HepG2 (cell line): ENCODE data around the gene TEX51. TPM values are rescaled to one million over a fixed set of nuclear protein-coding genes. Genes with fewer than 3 reads are reported as not detected.

Source experiments
- ATAC-seq: fragments of 200-7000 bp; cut with Tn5 transposase; 3 replicates; pipeline ENCODE4 v1.9.1; 2020; ENCODE audit warnings: mild to moderate bottlenecking, moderate library complexity
- BruUV-seq: library from RNA; stranded (reverse); fragments of 400-500 nt; replicated peaks from 2 replicates; lab custom pipeline; 2021; lab: Mats Ljungman, UMichigan
- CTCF ChIA-PET: fragments of 300-600 bp; formaldehyde crosslinking; extraction: SDS; loops from one replicate; lab custom pipeline; 2021; ENCODE audit warnings: low total read pairs, inconsistent platforms, low intra/inter-chr PET ratio; lab: Yijun Ruan, JAX
- POLR2A ChIA-PET: fragments of 350-600 bp; sonication (Branson Sonifier 250); formaldehyde crosslinking; loops from one replicate; lab custom pipeline; 2020; ENCODE audit warnings: antibody characterized with exemption, inconsistent platforms; lab: Yijun Ruan, JAX
- DNase-seq: peaks from one replicate; pipeline ENCODE4 v3.0.0-alpha.2; 2015; ENCODE audit warnings: low spot score
- FAIRE-seq: peaks from 3 replicates; lab custom pipeline; 2011; peaks lifted over from hg19 to GRCh38; lab: Jason Lieb, UNC
- H2AFZ ChIP-seq: one replicate; pipeline ENCODE4 v1.6.1; 2011; ENCODE audit warnings: low read length, inconsistent platforms
- H3K27ac ChIP-seq: fragments of 300-600 bp; 3 replicates; pipeline ENCODE4 v1.8.0; 2011; ENCODE audit warnings: mixed run types, mild to moderate bottlenecking, mixed read lengths, low read length, inconsistent platforms; ENCODE audit not compliant: insufficient read depth; ENCODE audit errors: extremely low read length
- H3K27me3 ChIP-seq, 2 experiments: fragments of 200-600 bp in 1 of 2; 2 replicates in 1 of 2; 3 replicates in 1 of 2; pipeline versions ENCODE4 v1.6.0 to v1.8.0; 2011; ENCODE audit warnings: low read length in 2 of 2, mild to moderate bottlenecking in 2 of 2, moderate library complexity in 2 of 2, inconsistent platforms in 1 of 2; ENCODE audit not compliant: insufficient read depth in 2 of 2, control insufficient read depth in 1 of 2
- H3K36me3 ChIP-seq, 2 experiments: fragments of 200-600 bp in 1 of 2; replicated peaks in 1 of 2; 2 replicates in 1 of 2; 3 replicates in 1 of 2; pipeline versions ENCODE4 v1.5.1 to v1.8.0; 2011; ENCODE audit warnings: low read length in 2 of 2, inconsistent platforms in 1 of 2; ENCODE audit not compliant: insufficient read depth in 2 of 2, control insufficient read depth in 1 of 2
- H3K4me1 ChIP-seq: 2 replicates; pipeline ENCODE4 v1.5.1; 2012; ENCODE audit warnings: low read length, inconsistent platforms; ENCODE audit not compliant: insufficient read depth
- H3K4me2 ChIP-seq: 2 replicates; pipeline ENCODE4 v1.6.0; 2011; ENCODE audit warnings: low read depth, low read length, inconsistent platforms
- H3K4me3 ChIP-seq, 3 experiments: fragments of 200-600 bp in 1 of 3; sonication (generic), shearing (Covaris generic) in 1 of 3; replicated peaks in 1 of 3; 2 replicates each; pipeline ENCODE4 v1.5.1; 2011 to 2016; ENCODE audit warnings: low read length in 3 of 3, inconsistent platforms in 2 of 3, low read depth in 2 of 3, mild to moderate bottlenecking in 2 of 3, control low read depth in 1 of 3, mixed read lengths in 1 of 3; ENCODE audit not compliant: insufficient read depth in 1 of 3
- H3K79me2 ChIP-seq: one replicate; pipeline ENCODE4 v1.6.1; 2011; ENCODE audit warnings: low read length, inconsistent platforms; ENCODE audit not compliant: insufficient read depth
- H3K9ac ChIP-seq: 2 replicates; pipeline ENCODE4 v1.6.0; 2011; ENCODE audit warnings: mild to moderate bottlenecking, low read depth, low read length, inconsistent platforms; ENCODE audit not compliant: insufficient read depth
- H3K9me3 ChIP-seq: 2 replicates; pipeline ENCODE4 v1.5.1; 2012; ENCODE audit warnings: mild to moderate bottlenecking, low read length
- H4K20me1 ChIP-seq: 2 replicates; pipeline ENCODE4 v1.6.0; 2011; ENCODE audit warnings: inconsistent platforms, mild to moderate bottlenecking, low read length, moderate library complexity; ENCODE audit not compliant: insufficient read depth
- KLF13 ChIP-seq: sonication (generic); formaldehyde crosslinking; IDR thresholded peaks from 2 replicates; pipeline ENCODE4 v1.4.0; 2020; ENCODE audit warnings: mild to moderate bottlenecking, missing genetic modification reagents
- MXI1 ChIP-seq: IDR thresholded peaks from 3 replicates; pipeline ENCODE4 v1.6.1; 2012; ENCODE audit warnings: low read depth, low read length, inconsistent platforms, borderline replicate concordance
- PHF21A ChIP-seq: sonication (generic); formaldehyde crosslinking; IDR thresholded peaks from 2 replicates; pipeline ENCODE4 v1.5.0; 2020; ENCODE audit warnings: mild to moderate bottlenecking, missing genetic modification reagents
- REPIN1 ChIP-seq: sonication (generic); formaldehyde crosslinking; IDR thresholded peaks from 2 replicates; pipeline ENCODE4 v1.8.0; 2022; ENCODE audit warnings: missing genetic modification reagents, low read depth, mild to moderate bottlenecking, borderline replicate concordance
- RXRB ChIP-seq: IDR thresholded peaks from 2 replicates; pipeline ENCODE4 v1.6.1; 2016; ENCODE audit warnings: borderline replicate concordance, missing genetic modification reagents, missing compliant biosample characterization
- ZNF136 ChIP-seq: sonication (generic); formaldehyde crosslinking; IDR thresholded peaks from 2 replicates; pipeline ENCODE4 v1.8.1; 2022; ENCODE audit warnings: low read depth, mild to moderate bottlenecking, moderate library complexity, missing genetic modification reagents
- WGBS: methylation state at CpG from one replicate; pipeline ENCODE4 v1.1.6; 2017; ENCODE audit warnings: low lambda C conversion rate; 5-methylcytosine and 5-hydroxymethylcytosine counted together
- in situ Hi-C: cut with HindIII; loops from 2 replicates; pipeline ENCODE4 v1.10.0; 2017; ENCODE audit warnings: low pct_unique_long_range_greater_than_20kb; ENCODE audit not compliant: extremely low pct_ligation_motif_present
- intact Hi-C: fragments of 100-400 bp; cut with micrococcal nuclease; formaldehyde crosslinking; loops from one replicate; pipeline ENCODE4 v1.10.0; 2022; ENCODE audit not compliant: unreplicated experiment
- polyA plus RNA-seq, 8 experiments: library from polyadenylated mRNA; depleted of rRNA in 3 of 8; stranded (reverse) in 7 of 8; unstranded in 1 of 8; fragments of >200 nt; fragmentation: Illumina TruSeq in 4 of 8; extraction: Trizol in 4 of 8; gene quantifications; 2 replicates each; pipeline versions ENCODE4 v1.2.1 to v1.2.3, GENCODE V29; 2011 to 2016; ENCODE audit warnings: low read depth in 4 of 8, missing spikeins in 1 of 8, mixed read lengths in 1 of 8; ENCODE audit not compliant: insufficient read depth in 1 of 8
- total RNA-seq, 5 experiments: library from RNA; depleted of rRNA; stranded (reverse); fragments of >200 nt; fragmentation: Illumina TruSeq; extraction: Trizol; gene quantifications; 2 replicates each; pipeline ENCODE4 v1.2.3, GENCODE V29; 2016; ENCODE audit warnings: low read depth in 1 of 5
- TF ChIP-seq, protein P1 (sequence below): sonication (generic); formaldehyde crosslinking; IDR thresholded peaks from 2 replicates; pipeline ENCODE4 v1.4.0; 2020; ENCODE audit warnings: mild to moderate bottlenecking, missing genetic modification reagents
- TF ChIP-seq, protein P2 (sequence below): sonication (generic); formaldehyde crosslinking; conservative IDR thresholded peaks from 2 replicates; pipeline ENCODE4 v1.4.0; 2020; ENCODE audit warnings: missing genetic modification reagents

Gene TEX51
- total and polyA plus RNA-seq, 2 of the 13 experiments (the other 11 are each of a cell fraction or from before 2014, with no cell fraction given), result not detected

DNA sequence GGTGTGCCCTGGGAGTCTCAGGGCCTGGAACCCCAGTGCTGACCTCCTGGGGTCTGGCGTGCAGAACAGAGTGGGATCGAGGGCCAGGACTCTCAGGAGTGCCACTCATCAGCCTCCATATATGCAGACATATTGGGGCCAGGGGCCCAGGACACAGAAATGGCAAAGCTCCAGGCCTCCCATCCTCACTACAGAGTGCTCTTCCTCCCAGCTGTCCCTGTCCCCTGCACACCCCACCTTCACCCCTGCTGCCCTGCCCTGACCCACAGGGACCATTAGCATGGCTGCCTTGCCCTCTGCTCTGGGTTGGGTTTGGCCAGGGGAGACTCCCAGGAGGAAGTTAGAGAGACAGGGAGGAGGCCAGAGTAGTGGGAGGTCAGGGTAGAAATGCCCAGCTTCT is 2.8 kb downstream of the TEX51 start:
- Histone ChIP-seq H3K9me3 (no peaks in the 10 kb centered on the region), H3K9ac (no peak overlapping the region), H3K79me2 (no peaks in the 10 kb centered on the region), H4K20me1 (no peaks in the 10 kb centered on the region), H3K36me3 (no peaks in the 10 kb centered on the region), H3K4me3 (no peak overlapping the region), H2AFZ (no peak overlapping the region), H3K27me3 (peaks cover 0 to 2% of the 10 kb centered on the region in 2 experiments; a peak in 1 of 5 replicates), H3K27ac (no peak overlapping the region), H3K4me2 (no peak overlapping the region), H3K4me1 (peaks cover 12% of the 10 kb centered on the region)
- FAIRE-seq, result no peak
- no peak for DNase-seq
- ChIA-PET CTCF (no interaction called here), POLR2A (no interaction called here)
- in situ Hi-C loops (no loop called here), intact Hi-C loops (no loop called here)
- TF ChIP-seq, protein P1, sequence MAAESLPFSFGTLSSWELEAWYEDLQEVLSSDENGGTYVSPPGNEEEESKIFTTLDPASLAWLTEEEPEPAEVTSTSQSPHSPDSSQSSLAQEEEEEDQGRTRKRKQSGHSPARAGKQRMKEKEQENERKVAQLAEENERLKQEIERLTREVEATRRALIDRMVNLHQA (CRISPR knock-in tag), result no peak
- TF ChIP-seq ZNF136 (CRISPR knock-in tag), result no peak
- TF ChIP-seq RXRB (CRISPR knock-in tag), result no peak
- TF ChIP-seq, protein P2, sequence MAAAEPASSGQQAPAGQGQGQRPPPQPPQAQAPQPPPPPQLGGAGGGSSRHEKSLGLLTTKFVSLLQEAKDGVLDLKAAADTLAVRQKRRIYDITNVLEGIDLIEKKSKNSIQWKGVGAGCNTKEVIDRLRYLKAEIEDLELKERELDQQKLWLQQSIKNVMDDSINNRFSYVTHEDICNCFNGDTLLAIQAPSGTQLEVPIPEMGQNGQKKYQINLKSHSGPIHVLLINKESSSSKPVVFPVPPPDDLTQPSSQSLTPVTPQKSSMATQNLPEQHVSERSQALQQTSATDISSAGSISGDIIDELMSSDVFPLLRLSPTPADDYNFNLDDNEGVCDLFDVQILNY (CRISPR knock-in tag), result no peak
- no peak for TF ChIP-seq REPIN1 (CRISPR knock-in tag)
- no peak for TF ChIP-seq PHF21A (CRISPR knock-in tag)
- TF ChIP-seq MXI1, result no peak
- TF ChIP-seq KLF13 (CRISPR knock-in tag), result no peak
- ATAC-seq, result no peak
- no TSS peak for BruUV-seq
- WGBS, result 17% methylated on average over 2 of the region's 2 CpGs
